Measurements from ENCODE around the gene TEKT1.

GRCh38 chr17:6856051-6856450, 24.5 kb upstream of the TEKT1 start:
- TF ChIP-seq CTCF (IDR thresholded peaks at IDR 0.05) (no peak), POLR2A (IDR thresholded peaks at IDR 0.05) (no peak)

All from uterus (tissue), 2 donors.